K562 (cell line): Measurements from ENCODE around the gene SPEG. TPM values are rescaled to one million over a fixed set of nuclear protein-coding genes. Genes with fewer than 3 reads are reported as not detected.

ENCODE experiments used
- ATAC-seq: fragments of 200-7000 bp; cut with Tn5 transposase; 3 replicates; pipeline ENCODE4 v1.9.1; 2020; ENCODE audit warnings: moderate library complexity
- BruUV-seq: library from RNA; stranded (reverse); fragments of 400-500 nt; replicated peaks from 2 replicates; lab custom pipeline; 2021; lab: Mats Ljungman, UMichigan
- CTCF ChIA-PET: fragments of 300-600 bp; formaldehyde crosslinking; extraction: SDS; loops from one replicate; lab custom pipeline; 2021; ENCODE audit warnings: low intra/inter-chr PET ratio; lab: Yijun Ruan, JAX
- POLR2A ChIA-PET: fragments of 300-600, 350-650 bp; sonication (Branson Sonifier 250); formaldehyde crosslinking; extraction: SDS; loops from one replicate; lab custom pipeline; 2021; ENCODE audit warnings: antibody characterized with exemption, inconsistent platforms; lab: Yijun Ruan, JAX
- DNase-seq, 4 experiments: peaks; one replicate each; pipeline versions ENCODE4 v3.0.0 to v3.0.0-alpha.2; 2011 to 2018; ENCODE audit warnings: low spot score in 3 of 4, mixed read lengths in 3 of 4; ENCODE audit errors: extremely low read depth in 1 of 4
- FAIRE-seq: peaks from 2 replicates; lab custom pipeline; 2011; peaks lifted over from hg19 to GRCh38; lab: Jason Lieb, UNC
- H2AFZ ChIP-seq: 2 replicates; pipeline ENCODE4 v1.6.0; 2011; ENCODE audit warnings: low read depth, low read length, control low read depth, inconsistent platforms
- H3K27ac ChIP-seq: fragments of 200-600 bp; 3 replicates; pipeline ENCODE4 v1.8.0; 2011; ENCODE audit warnings: low read depth, mild to moderate bottlenecking, control low read depth, inconsistent platforms, low read length, moderate library complexity, mixed read lengths; ENCODE audit errors: extremely low read depth
- H3K27me3 ChIP-seq, 2 experiments: fragments of 300-600 bp in 1 of 2; 2 replicates in 1 of 2; 3 replicates in 1 of 2; pipeline versions ENCODE4 v1.6.0 to v1.8.0; 2011; ENCODE audit warnings: inconsistent platforms in 2 of 2, low read length in 2 of 2, mild to moderate bottlenecking in 1 of 2, mixed read lengths in 1 of 2, moderate library complexity in 1 of 2; ENCODE audit not compliant: control insufficient read depth in 2 of 2, insufficient read depth in 2 of 2
- H3K36me3 ChIP-seq: fragments of 300-600 bp; 3 replicates; pipeline ENCODE4 v1.8.0; 2011; ENCODE audit warnings: mild to moderate bottlenecking, low read length, inconsistent platforms; ENCODE audit not compliant: control insufficient read depth, insufficient read depth
- H3K4me1 ChIP-seq, 2 experiments: fragments of 200-600 bp in 1 of 2; replicated peaks in 1 of 2; 2 replicates in 1 of 2; 3 replicates in 1 of 2; pipeline versions ENCODE4 v1.5.1 to v1.8.0; 2011; ENCODE audit warnings: inconsistent platforms in 2 of 2, low read length in 2 of 2, mild to moderate bottlenecking in 1 of 2, mixed read lengths in 1 of 2, moderate library complexity in 1 of 2; ENCODE audit not compliant: control insufficient read depth in 2 of 2, insufficient read depth in 2 of 2
- H3K4me2 ChIP-seq: 2 replicates; pipeline ENCODE4 v1.6.1; 2011; ENCODE audit warnings: low read length, control low read depth, inconsistent platforms, mixed read lengths; ENCODE audit not compliant: insufficient read depth
- H3K4me3 ChIP-seq: fragments of 200-600 bp; sonication (generic), shearing (Covaris generic); 2 replicates; pipeline ENCODE4 v1.5.1; 2016; ENCODE audit warnings: control low read depth, inconsistent platforms
- H3K79me2 ChIP-seq: fragments of 200-600 bp; 3 replicates; pipeline ENCODE4 v1.8.0; 2011; ENCODE audit warnings: low read length, inconsistent platforms; ENCODE audit not compliant: control insufficient read depth, insufficient read depth
- H3K9ac ChIP-seq, 2 experiments: 2 replicates each; pipeline versions ENCODE4 v1.6.0 to v1.6.1; 2011; ENCODE audit warnings: low read depth in 2 of 2, low read length in 2 of 2, control low read depth in 1 of 2, inconsistent platforms in 1 of 2, mild to moderate bottlenecking in 1 of 2, mixed read lengths in 1 of 2; ENCODE audit not compliant: insufficient read depth in 1 of 2
- H3K9me1 ChIP-seq: one replicate; pipeline ENCODE4 v1.6.0; 2011; ENCODE audit warnings: inconsistent platforms, mild to moderate bottlenecking, low read length, moderate library complexity; ENCODE audit not compliant: control insufficient read depth, insufficient read depth
- H3K9me3 ChIP-seq: replicated peaks from 2 replicates; pipeline ENCODE4 v1.5.1; 2011; ENCODE audit warnings: low read depth, low read length, inconsistent platforms; ENCODE audit not compliant: control insufficient read depth, insufficient read depth
- H4K20me1 ChIP-seq: replicated peaks from 2 replicates; pipeline ENCODE4 v1.6.1; 2011; ENCODE audit warnings: low read length, inconsistent platforms, mixed read lengths; ENCODE audit not compliant: control insufficient read depth, insufficient read depth
- HDAC1 ChIP-seq, 2 experiments: fragments of 450-650 bp; IDR thresholded peaks; 2 replicates each; pipeline ENCODE4 v1.6.1; 2016 to 2017; ENCODE audit warnings: inconsistent platforms in 1 of 2, mild to moderate bottlenecking in 1 of 2, moderate library complexity in 1 of 2
- NFE2 ChIP-seq: IDR thresholded peaks from 2 replicates; pipeline ENCODE4 v1.6.1; 2014; ENCODE audit warnings: antibody characterized with exemption, low read depth
- NFE2L1 ChIP-seq: fragments of 450-650 bp; IDR thresholded peaks from 2 replicates; pipeline ENCODE4 v1.6.1; 2016; ENCODE audit warnings: missing genetic modification characterization, low read depth, mild to moderate bottlenecking, missing compliant biosample characterization, moderate library complexity, borderline replicate concordance
- NFIC ChIP-seq: fragments of 450-650 bp; IDR thresholded peaks from 2 replicates; pipeline ENCODE4 v1.6.1; 2017; ENCODE audit warnings: mild to moderate bottlenecking, inconsistent platforms
- NFRKB ChIP-seq: fragments of 450-650 bp; IDR thresholded peaks from 2 replicates; pipeline ENCODE4 v1.6.1; 2016; ENCODE audit warnings: low read depth
- SPI1 ChIP-seq: IDR thresholded peaks from 2 replicates; pipeline ENCODE4 v1.6.1; 2011; ENCODE audit warnings: low read depth, low read length, control low read depth, borderline replicate concordance
- ZBTB7A ChIP-seq: IDR thresholded peaks from 2 replicates; pipeline ENCODE4 v1.6.1; 2011; ENCODE audit warnings: low read depth, mild to moderate bottlenecking, low read length, moderate library complexity, borderline replicate concordance; ENCODE audit not compliant: control insufficient read depth
- WGBS: fragments of 100-300 bp; shearing (Covaris generic); methylation state at CpG from one replicate; pipeline ENCODE4 v1.1.6; 2016; ENCODE audit warnings: low coverage, mixed read lengths; ENCODE audit not compliant: insufficient coverage; ENCODE audit errors: missing lambda C conversion rate; 5-methylcytosine and 5-hydroxymethylcytosine counted together
- in situ Hi-C: fragments of 300-500 bp; cut with MboI; formaldehyde crosslinking; loops from 4 replicates; pipeline ENCODE4 v1.15.0; 2018; ENCODE audit warnings: inconsistent platforms, mixed read lengths
- intact Hi-C: fragments of 100-400 bp; cut with micrococcal nuclease; formaldehyde crosslinking; loops from 2 replicates; pipeline ENCODE4 v1.14.2; 2022
- polyA plus RNA-seq, 8 experiments: library from polyadenylated mRNA; depleted of rRNA in 4 of 8; stranded (reverse) in 5 of 8; unstranded in 3 of 8; fragments of >200 nt; fragmentation: Nextera tagmentation in 2 of 8; fragmentation: Illumina TruSeq in 1 of 8; extraction: Ambion mirVana in 2 of 8; extraction: Trizol in 1 of 8; gene quantifications; 2 replicates each; pipeline versions ENCODE4 v1.2.1 to v1.2.3, GENCODE V29; 2011 to 2014; ENCODE audit warnings: inconsistent platforms in 1 of 8, missing spikeins in 1 of 8
- total RNA-seq, 7 experiments: library from RNA; depleted of rRNA in 6 of 7; stranded (reverse); fragments of >200 nt in 6 of 7; fragmentation: Illumina TruSeq in 2 of 7; extraction: Trizol in 2 of 7; gene quantifications; 2 replicates each; pipeline versions ENCODE4 v1.2.1 to v1.2.3, GENCODE V29; 2011 to 2021; ENCODE audit warnings: low replicate concordance in 1 of 7
- TF ChIP-seq, protein P1 (sequence below), 2 experiments: IDR thresholded peaks in 1 of 2; conservative IDR thresholded peaks in 1 of 2; 2 replicates each; pipeline ENCODE4 v1.6.1; 2016; ENCODE audit warnings: low read depth in 2 of 2, mild to moderate bottlenecking in 1 of 2, missing compliant biosample characterization in 1 of 2, missing genetic modification characterization in 1 of 2, moderate library complexity in 1 of 2

The SPEG gene
- total and polyA plus RNA-seq, 9 of the 15 experiments (the other 6 are each of a cell fraction or from before 2014, with no cell fraction given) = 0.49 to 8.7 (median 3.0) TPM

DNA sequence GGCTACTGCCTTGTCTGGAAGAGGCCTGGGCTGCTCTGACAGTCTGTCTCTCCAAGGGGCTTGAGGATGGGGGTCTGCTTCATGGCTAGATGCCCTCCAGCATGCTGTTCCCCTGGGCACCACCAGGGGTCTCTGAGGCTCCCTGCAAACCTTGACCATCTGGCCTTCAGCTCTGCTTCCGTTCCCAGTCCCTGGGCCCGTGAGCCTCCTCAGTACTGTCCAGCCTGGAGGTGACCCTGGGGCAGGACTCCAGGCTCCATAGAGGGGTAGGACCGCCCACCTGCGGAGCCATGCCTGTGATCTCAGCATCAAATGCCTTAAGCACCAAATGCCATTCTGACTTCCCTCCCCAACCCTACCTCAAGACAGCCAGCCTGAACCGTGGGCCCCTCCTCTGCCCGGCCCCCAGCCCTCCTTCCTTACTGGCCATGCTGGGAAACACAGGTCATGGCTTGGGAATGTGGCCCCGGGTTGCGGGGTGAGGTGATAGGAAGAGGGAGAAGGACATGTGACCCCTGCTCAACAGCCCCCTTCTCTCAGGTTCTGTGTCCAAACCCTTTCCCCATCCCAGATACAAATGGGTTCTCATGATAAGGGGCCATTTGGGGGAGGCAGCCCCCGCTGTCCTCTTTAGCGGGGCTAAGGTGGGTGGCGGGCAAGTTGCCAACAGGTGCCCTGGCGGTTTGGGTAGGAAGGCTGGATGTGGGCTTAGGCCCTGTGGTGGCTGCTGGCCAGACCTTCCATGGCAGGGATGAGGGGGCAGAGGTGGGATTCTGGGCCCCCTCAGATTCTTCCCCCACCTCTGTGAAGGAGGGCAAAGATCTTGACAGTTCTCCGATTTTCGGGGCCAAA, 25.0 kb downstream of the SPEG start:
- Histone ChIP-seq H3K27me3 (no peaks in the 10 kb centered on the region), H3K9me3 (no peaks in the 10 kb centered on the region), H3K9me1 (no peaks in the 10 kb centered on the region), H3K79me2 (no peaks in the 10 kb centered on the region), H3K9ac (peak overlapping the region; percentile 23 to 63; a peak in 2 of 4 replicates), H2AFZ (peak overlapping the region; percentile 71; the same call in 1 of the 2 replicates), H3K27ac (peak overlapping the region; percentile 23; the same call in 1 of the 3 replicates), H3K4me3 (no peak overlapping the region), H4K20me1 (no peaks in the 10 kb centered on the region), H3K4me2 (peak overlapping the region; percentile 24; the same call in 1 of the 2 replicates), H3K36me3 (no peaks in the 10 kb centered on the region), H3K4me1 (peaks cover 20 to 31% of the 10 kb centered on the region in 2 experiments)
- intact Hi-C loops = loop anchor here (1.0 to 2.0 kb wide), 2 partner anchors 17 to 71 kb away; no protein-coding TSS in a partner anchor
- POLR2A ChIA-PET = interaction anchor here (0.6 to 2.0 kb wide), 3 partner anchors 70 to 320 kb away, joined by 3 to 4 read pairs (median 4); no protein-coding TSS in a partner anchor
- BruUV-seq = no TSS peak
- FAIRE-seq = peak; percentile 91
- CTCF ChIA-PET = interaction anchor here (1.2 to 1.6 kb wide), 3 partner anchors 17 to 71 kb away, joined by 3 to 11 read pairs (median 7); no protein-coding TSS in a partner anchor
- peak; percentile 92 for ATAC-seq
- WGBS = 30% methylated on average over 9 of the region's 14 CpGs
- in situ Hi-C loops = no loop called here
- DNase-seq = peak; percentile 71 to 83 (median 76)
- TF ChIP-seq NFRKB (peak; percentile 38; the same call in 1 of the 2 replicates), NFE2 (no peak), NFIC (0 out of 2 replicates have a peak, but pooled peaks have one; percentile 14), SPI1 (no peak), NFE2L1 (tag) (no peak), ZBTB7A (peak; percentile 81), HDAC1 (IDR thresholded peaks at IDR 0.05) (0 out of 4 replicates have a peak, but pooled peaks of 1 of the 2 experiments have one; percentile 18)
- TF ChIP-seq, protein P1, sequence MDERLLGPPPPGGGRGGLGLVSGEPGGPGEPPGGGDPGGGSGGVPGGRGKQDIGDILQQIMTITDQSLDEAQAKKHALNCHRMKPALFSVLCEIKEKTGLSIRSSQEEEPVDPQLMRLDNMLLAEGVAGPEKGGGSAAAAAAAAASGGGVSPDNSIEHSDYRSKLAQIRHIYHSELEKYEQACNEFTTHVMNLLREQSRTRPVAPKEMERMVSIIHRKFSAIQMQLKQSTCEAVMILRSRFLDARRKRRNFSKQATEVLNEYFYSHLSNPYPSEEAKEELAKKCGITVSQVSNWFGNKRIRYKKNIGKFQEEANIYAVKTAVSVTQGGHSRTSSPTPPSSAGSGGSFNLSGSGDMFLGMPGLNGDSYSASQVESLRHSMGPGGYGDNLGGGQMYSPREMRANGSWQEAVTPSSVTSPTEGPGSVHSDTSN (CRISPR knock-in tag; IDR thresholded peaks at IDR 0.05; ENCODE audit: low read depth) = no peak
- TF ChIP-seq, protein P1 (tag; conservative IDR thresholded peaks at IDR 0.05; ENCODE audit: low read depth) = no peak
